ENCODE data around the gene CTNS. TPM values are rescaled to one million over a fixed set of nuclear protein-coding genes. Genes with fewer than 3 reads are reported as not detected.

Gene CTNS
- total and polyA plus RNA-seq, 2 donors = 10.6 to 13.8 TPM

GRCh38 chr17:3672571-3672970 lies 36.0 kb downstream of the CTNS start:
- DNase-seq (ENCODE audit: extremely low spot score) = no peak
- Histone ChIP-seq H3K4me1 (ENCODE audit: insufficient read depth) (no peaks in the 10 kb centered on the region), H3K27ac (ENCODE audit: low read depth) (no peak overlapping the region), H3K4me3 (ENCODE audit: low read depth, low read length) (no peak overlapping the region), H3K36me3 (ENCODE audit: insufficient read depth) (no peaks in the 10 kb centered on the region)
- 96% methylated on average over 4 of the region's 4 CpGs for WGBS

GRCh38 chr17:3675886-3676285 lies 39.3 kb downstream of the CTNS start:
- WGBS = 83% methylated on average over 11 of the region's 11 CpGs
- H3K4me1 ChIP-seq (ENCODE audit: insufficient read depth) = no peaks in the 10 kb centered on the region
- DNase-seq (ENCODE audit: extremely low spot score) = no peak
- H3K27ac ChIP-seq (ENCODE audit: low read depth) = no peak overlapping the region
- no peaks in the 10 kb centered on the region for H3K36me3 ChIP-seq (ENCODE audit: insufficient read depth)
- no peak overlapping the region for H3K4me3 ChIP-seq (ENCODE audit: low read depth, low read length)

GRCh38 chr17:3678095-3678820 lies 41.7 kb downstream of the CTNS start:
- no peak overlapping the region for H3K4me3 ChIP-seq (ENCODE audit: low read depth, low read length)
- H3K36me3 ChIP-seq (ENCODE audit: insufficient read depth) = no peaks in the 10 kb centered on the region
- no peak overlapping the region for H3K27ac ChIP-seq (ENCODE audit: low read depth)
- no peak for DNase-seq (ENCODE audit: extremely low spot score)
- WGBS = 49% methylated on average over 16 of the region's 16 CpGs
- no peaks in the 10 kb centered on the region for H3K4me1 ChIP-seq (ENCODE audit: insufficient read depth)

- no peaks in the 10 kb centered on the region for H3K4me1 ChIP-seq (ENCODE audit: insufficient read depth)
- WGBS = 84% methylated on average over 27 of the region's 27 CpGs
Measured at GRCh38 chr17:3678821-3679530, 42.4 kb downstream of the CTNS start.

GRCh38 chr17:3679531-3680126 lies 43.1 kb downstream of the CTNS start:
- H3K4me3 ChIP-seq (ENCODE audit: low read depth, low read length) = no peak overlapping the region
- H3K4me1 ChIP-seq (ENCODE audit: insufficient read depth) = no peaks in the 10 kb centered on the region
- H3K27ac ChIP-seq (ENCODE audit: low read depth) = no peak overlapping the region
- DNase-seq (ENCODE audit: extremely low spot score) = no peak
- 51% methylated on average over 20 of the region's 20 CpGs for whole genome bisulfite sequencing
- no peaks in the 10 kb centered on the region for H3K36me3 ChIP-seq (ENCODE audit: insufficient read depth)

More at GRCh38 chr17:3678821-3679530, 42.4 kb downstream of the CTNS start:
- no peak for DNase-seq (ENCODE audit: extremely low spot score)
- H3K36me3 ChIP-seq (ENCODE audit: insufficient read depth) = no peaks in the 10 kb centered on the region
- H3K27ac ChIP-seq (ENCODE audit: low read depth) = no peak overlapping the region
- H3K4me3 ChIP-seq (ENCODE audit: low read depth, low read length) = no peak overlapping the region

- Histone ChIP-seq H3K27ac (ENCODE audit: low read depth) (no peak overlapping the region), H3K4me1 (ENCODE audit: insufficient read depth) (no peaks in the 10 kb centered on the region), H3K36me3 (ENCODE audit: insufficient read depth) (no peaks in the 10 kb centered on the region), H3K4me3 (ENCODE audit: low read depth, low read length) (no peak overlapping the region)
- DNase-seq (ENCODE audit: extremely low spot score) = no peak
- 84% methylated on average over 12 of the region's 12 CpGs for WGBS
Measured at GRCh38 chr17:3681057-3681456, 44.5 kb downstream of the CTNS start.

- Histone ChIP-seq H3K36me3 (ENCODE audit: insufficient read depth) (no peaks in the 10 kb centered on the region), H3K27ac (ENCODE audit: low read depth) (no peak overlapping the region), H3K4me3 (ENCODE audit: low read depth, low read length) (no peak overlapping the region), H3K4me1 (ENCODE audit: insufficient read depth) (no peaks in the 10 kb centered on the region)
- DNase-seq (ENCODE audit: extremely low spot score) = no peak
- WGBS = 79% methylated on average over 20 of the region's 20 CpGs
Measured at GRCh38 chr17:3681565-3681964, 45.0 kb downstream of the CTNS start.

- no peaks in the 10 kb centered on the region for H3K36me3 ChIP-seq (ENCODE audit: insufficient read depth)
- H3K27ac ChIP-seq (ENCODE audit: low read depth) = no peak overlapping the region
- 90% methylated on average over 12 of the region's 12 CpGs for WGBS
- H3K4me1 ChIP-seq (ENCODE audit: insufficient read depth) = no peaks in the 10 kb centered on the region
- no peak for DNase-seq (ENCODE audit: extremely low spot score)
- H3K4me3 ChIP-seq (ENCODE audit: low read depth, low read length) = no peak overlapping the region
Measured at GRCh38 chr17:3682033-3682432, 45.5 kb downstream of the CTNS start.

GRCh38 chr17:3683054-3683511 lies 46.5 kb downstream of the CTNS start:
- WGBS = 34% methylated on average over 10 of the region's 10 CpGs
- no peaks in the 10 kb centered on the region for H3K4me1 ChIP-seq (ENCODE audit: insufficient read depth)
- no peak for DNase-seq (ENCODE audit: extremely low spot score)

GRCh38 chr17:3685174-3685573 lies 48.6 kb downstream of the CTNS start:
- no peak overlapping the region for H3K27ac ChIP-seq (ENCODE audit: low read depth)
- DNase-seq (ENCODE audit: extremely low spot score) = no peak
- 22% methylated on average over 13 of the region's 13 CpGs for WGBS
- no peaks in the 10 kb centered on the region for H3K36me3 ChIP-seq (ENCODE audit: insufficient read depth)
- H3K4me3 ChIP-seq (ENCODE audit: low read depth, low read length) = no peak overlapping the region
- H3K4me1 ChIP-seq (ENCODE audit: insufficient read depth) = no peaks in the 10 kb centered on the region

More at GRCh38 chr17:3683054-3683511, 46.5 kb downstream of the CTNS start:
- Histone ChIP-seq H3K27ac (ENCODE audit: low read depth) (no peak overlapping the region), H3K4me3 (ENCODE audit: low read depth, low read length) (no peak overlapping the region), H3K36me3 (ENCODE audit: insufficient read depth) (no peaks in the 10 kb centered on the region)

GRCh38 chr17:3688027-3688553 lies 51.5 kb downstream of the CTNS start:
- no peaks in the 10 kb centered on the region for H3K4me1 ChIP-seq (ENCODE audit: insufficient read depth)
- 41% methylated on average over 19 of the region's 19 CpGs for whole genome bisulfite sequencing
- no peaks in the 10 kb centered on the region for H3K36me3 ChIP-seq (ENCODE audit: insufficient read depth)
- H3K27ac ChIP-seq (ENCODE audit: low read depth) = no peak overlapping the region
- DNase-seq (ENCODE audit: extremely low spot score) = no peak
- no peak overlapping the region for H3K4me3 ChIP-seq (ENCODE audit: low read depth, low read length)

- DNase-seq (ENCODE audit: extremely low spot score) = no peak
- WGBS = 82% methylated on average over 14 of the region's 14 CpGs
- Histone ChIP-seq H3K27ac (ENCODE audit: low read depth) (no peak overlapping the region), H3K36me3 (ENCODE audit: insufficient read depth) (no peaks in the 10 kb centered on the region), H3K4me3 (ENCODE audit: low read depth, low read length) (no peak overlapping the region), H3K4me1 (ENCODE audit: insufficient read depth) (no peaks in the 10 kb centered on the region)
Measured at GRCh38 chr17:3688852-3689261, 52.3 kb downstream of the CTNS start.

- Histone ChIP-seq H3K27ac (ENCODE audit: low read depth) (no peak overlapping the region), H3K4me1 (ENCODE audit: insufficient read depth) (no peaks in the 10 kb centered on the region), H3K4me3 (ENCODE audit: low read depth, low read length) (no peak overlapping the region), H3K36me3 (ENCODE audit: insufficient read depth) (no peaks in the 10 kb centered on the region)
- WGBS = 87% methylated on average over 43 of the region's 44 CpGs
- no peak for DNase-seq (ENCODE audit: extremely low spot score)
Measured at GRCh38 chr17:3689262-3690093, 52.9 kb downstream of the CTNS start.
